GM18526 (cell line): ENCODE data around the gene NPR2.

ENCODE experiments used
- POLR2A ChIP-seq: IDR thresholded peaks from 3 replicates; pipeline ENCODE4 v1.6.1; 2011; ENCODE audit not compliant: insufficient read length; ENCODE audit errors: extremely low read depth

The NPR2 gene

DNA sequence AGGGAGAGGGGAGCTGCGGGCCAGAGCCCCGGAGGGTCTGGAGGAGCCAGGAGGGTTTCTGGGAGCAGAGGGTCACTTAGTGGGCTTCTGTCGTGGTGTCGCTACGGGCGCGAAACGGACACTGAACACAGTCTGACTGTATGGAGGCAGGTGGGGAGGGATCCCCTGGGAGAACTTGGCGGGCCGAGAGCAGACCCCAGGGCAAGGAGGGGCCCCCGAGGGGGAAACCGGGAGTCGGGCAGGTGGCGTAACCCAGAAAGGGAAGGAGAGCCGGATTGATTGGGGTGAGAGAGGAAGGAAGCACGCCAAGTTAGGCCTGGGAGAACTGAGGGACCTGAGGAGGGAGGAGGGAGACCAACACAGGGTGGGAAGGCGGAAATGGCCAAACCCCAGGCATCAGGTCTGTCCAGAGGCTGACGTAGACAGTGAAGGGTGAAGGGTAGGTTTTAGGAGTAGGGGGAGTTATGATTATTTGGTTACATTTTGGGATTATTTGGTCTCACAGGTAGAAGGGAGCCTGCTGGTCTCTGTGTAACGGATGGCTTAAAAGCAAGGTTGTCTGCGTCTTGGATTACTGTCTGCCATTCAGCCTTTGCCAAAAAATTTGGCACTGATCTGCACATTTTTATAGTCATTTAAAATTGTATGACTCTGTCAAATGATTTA lies 34.0 kb upstream of the NPR2 start:
- TF ChIP-seq POLR2A: no peak

DNA sequence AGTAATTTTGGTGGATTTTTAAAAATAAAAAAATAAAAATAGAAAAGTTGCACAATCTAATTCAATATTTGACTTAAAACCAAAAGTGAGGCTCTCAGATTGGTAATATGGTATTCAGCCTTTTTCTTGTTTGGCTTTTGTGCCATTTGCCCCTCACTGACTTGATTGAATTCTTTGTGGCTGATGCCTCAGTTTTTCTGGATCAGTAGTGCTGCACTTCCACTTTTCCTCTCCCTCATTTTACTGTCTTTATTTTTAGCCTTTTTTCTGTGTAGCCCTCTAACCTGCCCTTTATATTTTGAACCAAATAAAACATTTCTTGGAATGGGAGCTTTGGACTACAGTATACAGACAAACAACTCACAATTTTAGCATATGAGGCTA lies 33.5 kb upstream of the NPR2 start:
- no peak for TF ChIP-seq POLR2A

DNA sequence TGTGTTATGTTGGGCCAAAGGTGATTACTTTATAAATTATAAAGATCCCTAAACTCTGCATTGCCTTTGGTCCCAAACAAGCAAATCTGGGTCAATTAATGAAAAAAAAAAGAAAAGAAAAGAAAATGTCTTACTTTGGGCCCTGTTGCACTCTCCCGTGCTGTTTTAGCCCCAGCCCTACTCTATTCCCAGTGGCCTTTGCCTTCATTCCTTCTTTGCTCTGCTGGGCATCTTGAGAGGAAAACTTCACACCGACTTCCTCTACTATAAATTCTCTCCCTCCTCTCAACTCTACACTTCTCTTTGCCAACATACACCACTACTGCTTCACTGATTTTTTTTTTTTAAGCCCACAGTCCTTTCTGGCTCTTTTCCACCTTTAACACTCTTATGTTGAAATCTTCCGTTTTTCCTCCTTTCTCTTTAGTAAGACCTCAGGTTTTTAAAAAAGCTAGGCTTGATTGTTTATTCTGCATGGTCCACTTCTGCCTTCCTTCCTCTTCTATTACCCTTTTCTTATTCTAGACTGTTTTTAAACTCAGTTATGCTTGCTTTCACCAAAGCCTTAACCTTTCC lies 32.8 kb upstream of the NPR2 start:
- no peak for TF ChIP-seq POLR2A

DNA sequence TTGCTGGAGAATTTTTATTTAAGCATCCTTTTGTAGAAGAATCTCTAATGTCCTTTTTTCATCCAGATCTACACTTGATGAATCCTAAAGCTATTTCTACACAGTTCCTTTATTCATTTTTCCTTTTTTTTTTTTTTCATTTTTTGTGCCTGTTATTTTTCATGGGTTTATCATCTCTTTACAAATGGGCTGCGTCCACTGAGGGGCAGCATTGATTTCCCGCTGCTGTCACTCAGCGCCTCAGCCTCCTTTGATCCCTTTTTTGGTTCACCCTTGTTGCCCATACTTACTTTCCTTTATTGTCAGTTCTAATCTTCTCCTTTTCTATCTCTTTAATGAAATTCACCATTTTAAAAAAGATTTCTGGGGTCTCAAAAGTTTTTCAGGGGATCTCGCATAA lies 31.6 kb upstream of the NPR2 start:
- TF ChIP-seq POLR2A: no peak

DNA sequence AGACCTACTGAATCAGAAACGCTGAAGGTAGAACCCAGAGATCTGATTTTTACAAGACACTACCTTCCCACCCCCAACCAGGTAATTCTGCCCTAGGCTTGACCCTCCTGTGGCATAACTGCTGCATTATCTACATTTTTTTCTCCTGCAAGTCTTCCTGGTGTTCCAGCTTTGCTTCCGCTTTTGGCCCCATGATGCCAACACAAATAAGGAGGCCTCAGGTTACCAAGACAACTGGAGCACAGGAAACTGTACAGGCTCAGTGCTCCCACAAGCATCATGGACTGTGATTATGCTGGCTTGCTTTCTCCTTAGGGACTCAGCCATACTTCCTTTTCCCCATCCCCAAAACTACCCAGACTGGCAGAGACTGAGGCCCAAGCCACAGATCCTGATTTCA lies 30.7 kb upstream of the NPR2 start:
- TF ChIP-seq POLR2A: no peak

DNA sequence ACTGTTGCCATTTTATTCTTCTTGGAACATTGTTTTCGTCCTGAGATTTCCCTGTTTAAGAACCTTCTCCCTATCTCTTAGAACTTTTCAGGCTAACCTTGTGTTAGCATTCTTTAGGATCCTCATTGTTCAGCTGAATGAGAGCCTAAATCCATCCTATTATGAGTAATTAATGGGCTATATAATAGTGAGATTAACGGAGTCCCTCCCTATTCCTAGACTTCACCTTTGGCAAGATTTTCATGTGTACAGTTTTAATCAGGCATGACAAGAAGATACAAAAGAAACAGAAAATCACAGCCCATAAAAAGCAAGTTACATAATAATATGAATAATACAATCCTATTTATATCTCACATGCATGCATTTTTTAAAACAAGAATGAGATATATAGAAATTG lies 28.2 kb upstream of the NPR2 start:
- TF ChIP-seq POLR2A: no peak

DNA sequence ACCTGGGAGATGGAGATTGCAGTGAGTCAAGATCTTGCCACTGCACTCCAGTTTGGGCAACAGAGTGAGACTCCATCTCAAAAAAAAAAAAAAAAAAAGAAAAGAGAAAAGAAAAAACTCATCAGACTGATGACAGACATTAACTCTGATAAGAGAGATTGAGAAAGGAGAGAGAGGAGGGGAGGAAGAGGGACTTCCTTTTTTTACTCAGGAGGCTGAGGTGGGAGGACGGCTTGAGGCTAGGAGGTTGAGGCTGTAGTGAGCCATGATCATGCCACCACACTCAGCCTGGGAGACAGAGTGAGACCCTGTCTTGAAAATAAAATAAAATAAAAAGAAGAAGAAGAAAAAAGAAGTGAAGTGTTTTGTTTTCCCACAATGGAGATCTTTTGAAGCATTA lies 27.6 kb upstream of the NPR2 start:
- no peak for TF ChIP-seq POLR2A

DNA sequence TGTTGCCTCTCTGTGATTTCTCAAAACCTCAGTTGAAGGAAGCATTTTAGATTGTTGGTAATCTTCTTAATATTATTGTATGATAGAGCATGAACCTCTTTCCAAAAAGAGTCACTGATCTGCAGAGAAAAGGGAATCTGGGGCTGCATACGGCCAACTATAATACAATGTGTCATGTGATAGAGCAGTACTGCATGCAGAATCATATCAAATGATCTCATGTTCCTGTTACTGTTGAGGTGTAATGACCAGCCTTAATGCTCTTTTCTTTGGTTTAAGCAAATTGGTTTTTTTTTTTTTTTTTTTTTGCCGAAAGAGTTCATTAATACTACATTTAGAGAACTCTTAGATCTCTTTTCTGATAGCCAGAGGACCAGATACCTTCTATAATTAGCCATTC lies 24.4 kb upstream of the NPR2 start:
- no peak for TF ChIP-seq POLR2A

DNA sequence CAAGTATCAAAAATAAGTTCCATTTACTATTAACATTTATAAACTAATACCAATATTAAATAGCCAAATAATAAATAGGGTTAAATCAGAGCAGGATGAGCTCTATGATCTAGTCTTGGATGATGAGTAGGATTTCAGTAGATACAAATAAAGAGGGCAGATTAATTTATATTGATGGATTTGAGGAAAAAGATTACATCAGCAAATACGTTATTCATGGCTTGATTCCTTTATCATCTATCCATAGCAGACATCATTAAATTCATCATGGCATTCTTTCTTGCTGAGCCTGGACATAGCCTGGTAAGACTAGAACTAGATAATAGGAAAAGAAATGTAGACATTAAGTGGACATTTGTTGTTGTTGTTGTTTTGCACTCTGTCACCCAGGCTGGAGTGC lies 23.9 kb upstream of the NPR2 start:
- no peak for TF ChIP-seq POLR2A

DNA sequence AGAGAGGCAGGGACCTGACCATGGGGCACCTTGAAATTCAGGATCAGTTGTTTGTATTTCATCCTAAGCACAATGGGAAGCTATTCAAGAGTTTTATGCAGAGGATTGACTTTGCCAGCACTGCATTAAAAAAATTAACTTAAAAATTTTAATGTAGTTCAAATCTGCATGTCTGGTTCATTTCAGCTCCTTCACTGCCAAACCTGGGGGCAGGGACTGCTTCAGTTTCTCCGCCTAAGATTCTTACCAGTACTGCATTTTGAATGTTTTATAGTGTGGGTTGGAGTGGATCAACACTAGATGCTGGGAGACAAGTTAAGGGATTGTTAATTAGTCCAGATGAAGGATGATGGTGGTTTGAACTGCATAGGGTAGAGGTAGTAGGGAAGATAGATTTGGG lies 21.6 kb upstream of the NPR2 start:
- TF ChIP-seq POLR2A: no peak

DNA sequence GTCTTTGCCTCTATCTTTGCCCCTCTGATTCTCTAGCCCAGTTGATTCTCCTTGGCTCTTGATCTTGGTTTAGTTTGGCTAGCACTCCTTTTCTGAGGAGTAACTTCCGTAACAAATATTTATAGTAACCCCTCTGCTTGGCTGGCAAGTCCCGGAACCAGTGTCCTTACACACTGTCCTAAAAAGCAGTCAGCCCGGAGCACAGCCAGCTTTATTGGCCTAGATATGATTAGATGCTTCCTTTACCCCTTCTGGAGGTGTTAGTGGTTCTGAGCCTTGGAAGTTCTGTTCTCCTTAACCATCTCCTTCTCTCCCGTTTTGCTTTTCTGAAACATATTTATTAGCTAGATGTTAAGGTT lies 20.3 kb upstream of the NPR2 start:
- no peak for TF ChIP-seq POLR2A

DNA sequence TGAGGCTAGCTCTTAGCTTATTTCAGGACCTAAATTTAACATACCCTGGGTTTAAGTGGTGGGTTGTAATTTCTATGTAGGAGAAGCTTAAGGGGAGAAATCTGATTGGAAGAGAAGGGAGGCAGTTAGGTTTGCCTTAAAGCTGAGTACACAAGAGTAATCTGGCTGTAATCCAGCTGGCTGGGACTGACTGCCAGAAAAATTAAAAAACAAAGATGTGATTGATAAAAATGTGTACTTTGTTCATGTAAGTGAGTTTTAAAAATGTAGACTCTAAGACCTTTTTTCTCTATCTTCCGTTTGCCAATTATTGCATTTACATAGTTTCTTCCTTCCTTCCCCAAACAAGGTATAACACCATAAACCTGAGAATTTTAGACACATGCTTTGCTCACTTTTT lies 19.9 kb upstream of the NPR2 start:
- no peak for TF ChIP-seq POLR2A

DNA sequence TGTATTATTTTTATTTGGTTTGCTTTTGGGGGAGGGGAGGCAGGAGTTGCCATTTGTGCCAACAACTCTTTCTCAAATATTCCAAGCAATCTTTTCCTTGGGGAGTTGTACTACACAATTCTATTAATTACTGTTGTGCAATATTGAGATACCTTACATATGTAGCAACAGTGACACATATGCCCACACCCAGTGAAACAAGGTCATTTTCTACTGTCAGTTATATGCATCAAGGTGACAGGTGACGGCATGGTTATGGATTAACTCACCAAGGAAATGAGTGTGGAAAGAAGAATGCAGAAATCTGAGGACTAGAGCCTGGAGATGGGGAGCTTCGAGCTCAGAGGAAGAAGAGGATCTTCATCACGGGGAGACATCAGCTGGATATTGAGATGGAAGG lies 19.4 kb upstream of the NPR2 start:
- no peak for TF ChIP-seq POLR2A

DNA sequence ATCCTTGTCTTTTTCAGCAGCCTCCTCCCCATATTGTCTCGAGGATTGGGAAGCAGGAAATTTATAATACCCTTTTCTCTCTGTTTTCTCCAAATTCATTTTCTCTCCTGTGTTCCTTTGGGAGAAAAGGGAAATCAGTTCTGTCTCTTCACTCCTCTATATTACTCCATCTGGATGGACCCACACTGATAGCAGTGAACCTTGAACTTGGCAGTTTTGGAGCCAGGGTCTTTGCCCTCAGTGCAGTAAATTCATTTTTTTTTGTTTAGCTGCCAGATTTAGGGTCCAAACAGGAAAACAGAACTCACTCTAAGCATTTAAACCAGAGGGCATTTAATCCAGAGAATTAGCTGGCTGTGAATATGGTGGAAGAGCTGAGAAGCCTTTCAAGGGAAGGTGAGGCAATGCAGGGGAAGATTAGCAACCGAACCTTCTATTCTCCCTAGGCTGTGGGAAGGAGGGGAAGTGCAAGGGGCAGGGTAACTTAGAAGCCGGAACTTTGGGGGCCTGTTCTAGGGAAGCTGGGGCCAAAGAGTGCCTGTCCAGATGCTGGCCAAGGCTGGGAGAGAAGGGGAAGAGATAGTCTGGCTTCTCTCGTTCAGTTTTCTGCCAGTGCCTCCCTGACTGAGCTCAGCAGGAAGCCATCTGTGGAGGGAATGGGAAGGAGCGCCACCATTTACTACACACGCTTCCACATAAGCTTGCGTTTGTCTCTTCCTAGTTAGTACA lies 16.3 kb upstream of the NPR2 start:
- TF ChIP-seq POLR2A: no peak

DNA sequence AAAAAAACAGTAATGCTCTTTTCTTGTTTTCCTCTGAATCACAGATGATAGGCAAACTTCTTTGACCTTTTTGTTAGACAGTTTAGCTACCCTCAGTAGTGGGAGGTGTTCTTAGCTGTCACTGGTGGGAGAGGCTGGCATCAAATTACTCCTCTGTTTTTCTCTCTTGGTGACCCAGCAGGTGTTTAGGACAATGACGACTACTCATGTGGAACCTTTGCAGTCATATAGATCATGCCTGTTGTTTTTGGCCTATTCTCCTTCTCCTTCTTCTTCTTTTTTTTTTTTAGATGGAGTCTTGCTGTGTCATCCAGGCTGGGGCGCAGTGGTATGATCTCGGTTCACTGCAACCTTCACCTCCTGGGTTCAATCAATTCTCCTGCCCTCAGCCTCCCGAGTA lies 15.4 kb upstream of the NPR2 start:
- no peak for TF ChIP-seq POLR2A

DNA sequence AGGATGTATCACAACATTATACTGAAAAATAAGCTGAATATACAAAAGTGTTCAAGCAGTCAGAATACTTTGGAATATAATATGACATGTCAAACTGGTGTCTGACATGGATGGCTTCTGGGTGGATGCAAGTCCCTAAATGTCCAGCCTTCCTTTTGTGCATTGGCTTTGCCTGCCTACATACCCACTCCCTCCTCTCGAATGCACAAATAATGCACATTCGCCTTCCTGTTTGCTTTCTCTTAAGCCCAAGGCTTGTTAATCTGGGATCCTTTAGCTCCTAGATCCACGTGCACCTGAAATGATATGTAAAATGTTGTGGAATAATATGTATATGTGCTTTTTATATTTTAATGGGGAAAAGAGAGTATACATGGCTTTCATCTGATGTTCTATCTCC lies 12.9 kb upstream of the NPR2 start:
- TF ChIP-seq POLR2A: no peak

DNA sequence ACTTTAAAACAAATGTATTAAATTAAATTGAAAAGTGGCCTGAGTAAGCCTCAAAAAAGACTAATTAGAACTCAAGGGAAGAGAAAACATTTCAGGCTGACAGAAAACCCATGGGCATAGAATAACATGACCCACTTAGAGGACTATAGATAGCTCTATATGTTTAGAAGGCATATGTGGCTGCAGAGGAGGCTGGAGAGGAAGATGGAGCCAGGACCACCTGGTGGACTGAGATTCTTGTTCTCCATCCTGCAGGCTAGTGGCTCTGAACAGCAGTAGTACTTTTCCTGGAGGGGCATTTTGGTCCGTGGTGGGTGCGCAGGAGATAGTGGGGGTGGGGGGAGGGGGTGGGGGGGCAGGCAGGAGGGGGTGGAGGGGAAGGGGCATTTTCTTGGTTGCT lies 10.3 kb upstream of the NPR2 start:
- TF ChIP-seq POLR2A: no peak
